ENCODE results near the gene VPS37B.

VPS37B gene

GRCh38 chr12:122860854-122861586, 34.9 kb downstream of the VPS37B start:
- no peak overlapping the region for H3K9ac ChIP-seq
- TF ChIP-seq, protein P1, sequence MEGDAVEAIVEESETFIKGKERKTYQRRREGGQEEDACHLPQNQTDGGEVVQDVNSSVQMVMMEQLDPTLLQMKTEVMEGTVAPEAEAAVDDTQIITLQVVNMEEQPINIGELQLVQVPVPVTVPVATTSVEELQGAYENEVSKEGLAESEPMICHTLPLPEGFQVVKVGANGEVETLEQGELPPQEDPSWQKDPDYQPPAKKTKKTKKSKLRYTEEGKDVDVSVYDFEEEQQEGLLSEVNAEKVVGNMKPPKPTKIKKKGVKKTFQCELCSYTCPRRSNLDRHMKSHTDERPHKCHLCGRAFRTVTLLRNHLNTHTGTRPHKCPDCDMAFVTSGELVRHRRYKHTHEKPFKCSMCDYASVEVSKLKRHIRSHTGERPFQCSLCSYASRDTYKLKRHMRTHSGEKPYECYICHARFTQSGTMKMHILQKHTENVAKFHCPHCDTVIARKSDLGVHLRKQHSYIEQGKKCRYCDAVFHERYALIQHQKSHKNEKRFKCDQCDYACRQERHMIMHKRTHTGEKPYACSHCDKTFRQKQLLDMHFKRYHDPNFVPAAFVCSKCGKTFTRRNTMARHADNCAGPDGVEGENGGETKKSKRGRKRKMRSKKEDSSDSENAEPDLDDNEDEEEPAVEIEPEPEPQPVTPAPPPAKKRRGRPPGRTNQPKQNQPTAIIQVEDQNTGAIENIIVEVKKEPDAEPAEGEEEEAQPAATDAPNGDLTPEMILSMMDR (IDR thresholded peaks at IDR 0.05) = no peak
- peaks cover 3% of the 10 kb centered on the region for H3K4me1 ChIP-seq

DNA sequence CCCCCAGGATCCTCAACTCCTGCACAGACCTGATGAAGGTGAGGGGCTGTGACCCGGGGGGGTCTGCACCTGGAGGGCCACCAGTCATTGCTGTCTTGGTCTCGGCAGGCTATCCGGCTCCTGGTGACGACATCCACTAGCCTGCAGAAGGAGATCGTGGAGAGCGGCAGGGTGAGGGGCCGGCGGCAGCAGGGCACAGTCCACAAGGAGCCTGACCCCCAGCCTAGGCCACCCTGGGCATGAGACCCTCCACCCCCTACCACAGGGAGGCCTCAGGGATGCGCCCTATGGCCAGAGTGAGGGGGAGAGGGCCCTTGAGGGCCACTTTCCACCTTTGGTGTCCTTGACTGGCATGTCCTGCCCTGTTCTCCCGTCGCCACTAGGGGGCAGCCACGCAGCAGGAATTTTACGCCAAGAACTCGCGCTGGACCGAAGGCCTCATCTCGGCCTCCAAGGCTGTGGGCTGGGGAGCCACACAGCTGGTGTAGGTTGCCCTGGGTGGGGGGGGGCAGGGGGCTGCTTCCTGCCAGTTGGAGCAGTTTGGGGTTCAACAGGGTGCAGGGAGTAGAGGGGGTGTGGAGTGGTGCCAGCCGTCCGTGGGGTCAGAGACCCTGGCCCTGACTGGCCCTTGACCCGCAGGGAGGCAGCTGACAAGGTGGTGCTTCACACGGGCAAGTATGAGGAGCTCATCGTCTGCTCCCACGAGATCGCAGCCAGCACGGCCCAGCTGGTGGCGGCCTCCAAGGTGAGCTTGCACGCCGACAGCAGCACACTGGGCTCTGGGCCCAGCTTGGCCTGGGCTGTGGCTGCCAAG, 35.7 kb downstream of the VPS37B start:
- no peak overlapping the region for H3K4me3 ChIP-seq (ENCODE audit: low read depth, low read length)
- H3K4me1 ChIP-seq = peaks cover 3% of the 10 kb centered on the region
- TF ChIP-seq, protein P1 (IDR thresholded peaks at IDR 0.05) = peak; percentile 96
- H3K79me2 ChIP-seq = no peaks in the 10 kb centered on the region
- H3K27me3 ChIP-seq (ENCODE audit: control insufficient read depth, insufficient read depth, low read length) = no peaks in the 10 kb centered on the region
- no peak overlapping the region for H2AFZ ChIP-seq
- no peaks in the 10 kb centered on the region for H3K36me3 ChIP-seq (ENCODE audit: control insufficient read depth, insufficient read depth, low read length)
- no peaks in the 10 kb centered on the region for H3K9me3 ChIP-seq (ENCODE audit: control insufficient read depth, low read length)
- no peak overlapping the region for H3K4me2 ChIP-seq (ENCODE audit: low read length)
- H3K9ac ChIP-seq = no peak overlapping the region
- H3K27ac ChIP-seq = no peak overlapping the region

More at GRCh38 chr12:122860854-122861586, 34.9 kb downstream of the VPS37B start:
- Histone ChIP-seq H3K27ac (no peak overlapping the region), H3K9me3 (ENCODE audit: control insufficient read depth, low read length) (no peaks in the 10 kb centered on the region), H3K79me2 (no peaks in the 10 kb centered on the region), H3K4me2 (ENCODE audit: low read length) (no peak overlapping the region), H3K4me3 (ENCODE audit: low read depth, low read length) (no peak overlapping the region), H3K36me3 (ENCODE audit: control insufficient read depth, insufficient read depth, low read length) (no peaks in the 10 kb centered on the region), H2AFZ (no peak overlapping the region), H3K27me3 (ENCODE audit: control insufficient read depth, insufficient read depth, low read length) (no peaks in the 10 kb centered on the region)

DNA sequence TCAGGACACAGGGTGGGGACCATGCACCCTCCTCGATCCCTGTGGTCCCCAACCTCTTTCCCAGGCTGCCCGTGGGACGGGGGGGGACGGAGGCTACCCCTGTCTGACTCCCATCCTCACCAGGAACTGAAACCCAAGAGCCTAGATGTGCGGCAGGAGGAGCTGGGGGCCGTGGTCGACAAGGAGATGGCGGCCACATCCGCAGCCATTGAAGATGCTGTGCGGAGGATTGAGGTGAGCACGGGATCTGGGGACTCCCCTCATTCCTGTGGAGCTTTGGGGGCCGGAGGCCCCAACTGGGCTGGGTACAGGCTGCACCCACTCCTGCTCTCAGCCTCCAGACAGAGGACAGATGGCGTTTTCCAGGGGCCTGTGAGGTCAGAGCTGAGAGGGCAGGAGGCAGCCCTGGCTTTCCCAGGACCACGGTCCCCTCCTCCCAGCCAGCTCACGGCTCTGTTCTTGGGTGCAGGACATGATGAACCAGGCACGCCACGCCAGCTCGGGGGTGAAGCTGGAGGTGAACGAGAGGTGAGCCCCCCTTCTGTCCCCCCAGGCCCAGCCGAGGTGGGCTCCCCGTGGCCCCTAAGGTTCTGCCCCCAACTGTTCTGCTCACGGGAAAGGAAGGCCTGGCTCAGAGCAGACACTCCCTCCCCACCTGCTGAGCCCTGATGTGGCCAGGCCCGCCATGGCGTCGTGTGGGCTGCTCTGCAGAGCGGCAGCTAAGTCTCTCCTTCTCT, 36.5 kb downstream of the VPS37B start:
- TF ChIP-seq, protein P1 (IDR thresholded peaks at IDR 0.05) = no peak
- Histone ChIP-seq H3K36me3 (ENCODE audit: control insufficient read depth, insufficient read depth, low read length) (no peaks in the 10 kb centered on the region), H3K4me2 (ENCODE audit: low read length) (no peak overlapping the region), H3K79me2 (no peaks in the 10 kb centered on the region), H3K27me3 (ENCODE audit: control insufficient read depth, insufficient read depth, low read length) (no peaks in the 10 kb centered on the region), H3K27ac (no peak overlapping the region), H2AFZ (no peak overlapping the region), H3K9ac (no peak overlapping the region), H3K9me3 (ENCODE audit: control insufficient read depth, low read length) (no peaks in the 10 kb centered on the region), H3K4me3 (ENCODE audit: low read depth, low read length) (no peak overlapping the region), H3K4me1 (peaks cover 3% of the 10 kb centered on the region)

DNA sequence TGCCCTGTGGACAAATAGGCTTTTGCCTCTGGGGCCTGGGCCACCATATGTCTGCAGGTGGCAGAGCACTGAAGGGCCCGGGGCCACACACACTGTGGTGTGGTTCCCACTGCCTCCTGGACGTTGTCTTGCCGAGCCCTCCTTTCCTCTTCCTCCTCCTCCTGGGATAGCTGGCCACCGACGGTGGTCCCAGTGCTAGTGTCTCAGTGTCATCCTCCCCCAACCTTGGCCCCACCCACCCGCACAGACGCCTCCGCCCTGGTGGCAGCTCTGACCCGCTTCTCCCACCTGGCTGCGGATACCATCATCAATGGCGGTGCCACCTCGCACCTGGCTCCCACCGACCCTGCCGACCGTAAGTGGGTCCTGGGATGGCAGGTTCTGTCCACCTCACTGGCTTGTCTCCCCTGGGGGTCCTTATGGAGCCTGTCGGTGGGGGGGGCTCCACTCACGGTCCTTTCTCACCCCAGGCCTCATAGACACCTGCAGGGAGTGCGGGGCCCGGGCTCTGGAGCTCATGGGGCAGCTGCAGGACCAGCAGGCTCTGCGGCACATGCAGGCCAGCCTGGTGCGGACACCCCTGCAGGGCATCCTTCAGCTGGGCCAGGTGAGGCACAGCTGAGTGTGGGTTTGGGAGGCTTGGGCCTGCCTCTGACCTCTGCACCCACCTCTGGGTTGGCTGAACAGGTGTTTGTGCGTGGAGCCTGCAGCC, 37.2 kb downstream of the VPS37B start:
- Histone ChIP-seq H3K36me3 (ENCODE audit: control insufficient read depth, insufficient read depth, low read length) (no peaks in the 10 kb centered on the region), H3K4me3 (ENCODE audit: low read depth, low read length) (no peak overlapping the region), H2AFZ (no peak overlapping the region), H3K9me3 (ENCODE audit: control insufficient read depth, low read length) (no peaks in the 10 kb centered on the region), H3K4me2 (ENCODE audit: low read length) (no peak overlapping the region), H3K27me3 (ENCODE audit: control insufficient read depth, insufficient read depth, low read length) (no peaks in the 10 kb centered on the region), H3K27ac (no peak overlapping the region), H3K9ac (no peak overlapping the region), H3K4me1 (peaks cover 3% of the 10 kb centered on the region), H3K79me2 (no peaks in the 10 kb centered on the region)
- TF ChIP-seq, protein P1 (IDR thresholded peaks at IDR 0.05) = no peak

All from parathyroid adenoma (tissue), 2 donors.